GM12878 (cell line): ENCODE measurements around the gene ANO7. TPM values are rescaled to one million over a fixed set of nuclear protein-coding genes. Genes with fewer than 3 reads are reported as not detected.

ENCODE experiments used
- ATAC-seq: fragments of 200-7000 bp; cut with Tn5 transposase; 3 replicates; pipeline ENCODE4 v1.9.1; 2020; ENCODE audit warnings: mild to moderate bottlenecking, moderate library complexity
- BruUV-seq: library from RNA; stranded (reverse); fragments of 400-500 nt; replicated peaks from 2 replicates; lab custom pipeline; 2021; lab: Mats Ljungman, UMichigan
- CTCF ChIA-PET: fragments of 300-600 bp; sonication (Branson Sonifier 250); formaldehyde crosslinking; extraction: SDS; loops from one replicate; lab custom pipeline; 2021; ENCODE audit warnings: inconsistent platforms; lab: Yijun Ruan, JAX
- POLR2A ChIA-PET: fragments of 350-600 bp; formaldehyde crosslinking; extraction: SDS; loops from one replicate; lab custom pipeline; 2021; ENCODE audit warnings: inconsistent platforms; lab: Charles Lee
- RAD21 ChIA-PET: fragments of 300-600 bp; sonication (Branson Sonifier 250); formaldehyde crosslinking; loops from one replicate; lab custom pipeline; 2023; ENCODE audit warnings: antibody characterized with exemption; ENCODE audit not compliant: unreplicated experiment; lab: Charles Lee
- SMC1A ChIA-PET: fragments of 300-600 bp; sonication (Branson Sonifier 250); formaldehyde crosslinking; loops from one replicate; lab custom pipeline; 2023; ENCODE audit not compliant: unreplicated experiment, uncharacterized antibody; lab: Charles Lee
- DNase-seq: peaks from one replicate; pipeline ENCODE4 v3.0.0-alpha.2; 2011; ENCODE audit warnings: low read depth, low spot score
- FAIRE-seq: peaks from 3 replicates; lab custom pipeline; 2011; peaks lifted over from hg19 to GRCh38; lab: Jason Lieb, UNC
- H2AFZ ChIP-seq: 2 replicates; pipeline ENCODE4 v1.6.0; 2011; ENCODE audit warnings: low read depth, low read length, control low read depth; ENCODE audit not compliant: control insufficient read depth
- H3K27ac ChIP-seq: 2 replicates; pipeline ENCODE4 v1.5.1; 2011; ENCODE audit warnings: control low read depth; ENCODE audit not compliant: control insufficient read depth, insufficient read depth
- H3K27me3 ChIP-seq, 2 experiments: replicated peaks in 1 of 2; 2 replicates each; pipeline versions ENCODE4 v1.6.0 to v1.6.1; 2011; ENCODE audit warnings: low read length in 1 of 2; ENCODE audit not compliant: control insufficient read depth in 2 of 2, insufficient read depth in 2 of 2
- H3K36me3 ChIP-seq, 2 experiments: 2 replicates each; pipeline ENCODE4 v1.5.1; 2011; ENCODE audit warnings: low read length in 1 of 2; ENCODE audit not compliant: control insufficient read depth in 2 of 2, insufficient read depth in 2 of 2
- H3K4me1 ChIP-seq: 2 replicates; pipeline ENCODE4 v1.6.1; 2011; ENCODE audit warnings: mild to moderate bottlenecking, low read length, moderate library complexity, mixed read lengths; ENCODE audit not compliant: control insufficient read depth, insufficient read depth
- H3K4me2 ChIP-seq: 2 replicates; pipeline ENCODE4 v1.6.0; 2011; ENCODE audit warnings: control low read depth; ENCODE audit not compliant: control insufficient read depth, insufficient read depth
- H3K4me3 ChIP-seq: fragments of 200-600 bp; sonication (generic); 2 replicates; pipeline ENCODE4 v1.5.1; 2016
- H3K79me2 ChIP-seq: 2 replicates; pipeline ENCODE4 v1.6.0; 2011; ENCODE audit warnings: low read length; ENCODE audit not compliant: control insufficient read depth, insufficient read depth
- H3K9ac ChIP-seq: 2 replicates; pipeline ENCODE4 v1.8.0; 2011; ENCODE audit warnings: low read length, control low read depth, mixed read lengths; ENCODE audit not compliant: control insufficient read depth, insufficient read depth
- H3K9me3 ChIP-seq: replicated peaks from 3 replicates; pipeline ENCODE4 v1.5.1; 2011; ENCODE audit warnings: mild to moderate bottlenecking, low read length; ENCODE audit not compliant: control insufficient read depth, insufficient read depth
- H4K20me1 ChIP-seq: 2 replicates; pipeline ENCODE4 v1.6.0; 2011; ENCODE audit not compliant: control insufficient read depth, insufficient read depth
- BCLAF1 ChIP-seq: fragments of 450-650 bp; IDR thresholded peaks from 2 replicates; pipeline ENCODE4 v1.6.1; 2017; ENCODE audit warnings: antibody characterized with exemption, mild to moderate bottlenecking, moderate library complexity
- MTA3 ChIP-seq: IDR thresholded peaks from 2 replicates; pipeline ENCODE4 v1.6.1; 2012; ENCODE audit warnings: low read length, inconsistent platforms, borderline replicate concordance
- RAD21 ChIP-seq: IDR thresholded peaks from 2 replicates; pipeline ENCODE4 v1.6.1; 2011; ENCODE audit warnings: mild to moderate bottlenecking, low read depth, low read length, moderate library complexity; ENCODE audit not compliant: insufficient read depth
- RELA ChIP-seq: fragments of 450-650 bp; IDR thresholded peaks from 2 replicates; pipeline ENCODE4 v1.8.0; 2014; ENCODE audit warnings: borderline replicate concordance; ENCODE audit not compliant: partially characterized antibody
- USF1 ChIP-seq: IDR thresholded peaks from 2 replicates; pipeline ENCODE4 v1.6.1; 2011; ENCODE audit warnings: borderline replicate concordance, low read depth, mild to moderate bottlenecking, moderate library complexity, mixed read lengths, low read length; ENCODE audit not compliant: insufficient read depth; ENCODE audit errors: extremely low read length
- ZBTB40 ChIP-seq: fragments of 450-650 bp; IDR thresholded peaks from 2 replicates; pipeline ENCODE4 v1.6.1; 2016; ENCODE audit warnings: mild to moderate bottlenecking, moderate library complexity, borderline replicate concordance
- ZNF592 ChIP-seq: fragments of 450-650 bp; IDR thresholded peaks from 2 replicates; pipeline ENCODE4 v1.6.1; 2017; ENCODE audit warnings: mild to moderate bottlenecking, moderate library complexity
- WGBS: methylation state at CpG from one replicate; pipeline ENCODE4 v1.1.6; 2016; ENCODE audit warnings: low lambda C conversion rate; ENCODE audit not compliant: insufficient replicate concordance, insufficient coverage; ENCODE audit errors: missing lambda C conversion rate; 5-methylcytosine and 5-hydroxymethylcytosine counted together
- in situ Hi-C: fragments of 300-500 bp; cut with MboI; formaldehyde crosslinking; loops from 9 replicates; pipeline ENCODE4 v1.14.3; 2018; ENCODE audit warnings: mixed read lengths
- intact Hi-C: fragments of 100-400 bp; cut with micrococcal nuclease; formaldehyde crosslinking; loops from one replicate; pipeline ENCODE4 v1.14.2; 2022; ENCODE audit not compliant: unreplicated experiment
- polyA plus RNA-seq, 11 experiments: library from polyadenylated mRNA; depleted of rRNA in 4 of 11; unstranded in 6 of 11; stranded (reverse) in 5 of 11; fragments of >200 nt; fragmentation: Nextera tagmentation in 4 of 11; fragmentation: Illumina TruSeq in 1 of 11; extraction: Ambion mirVana in 4 of 11; extraction: Trizol in 1 of 11; gene quantifications; 1 replicate in 1 of 11; 2 replicates in 10 of 11; pipeline versions ENCODE4 v1.2.1 to v1.2.3, GENCODE V29; 2011 to 2016; ENCODE audit warnings: inconsistent platforms in 2 of 11, missing spikeins in 2 of 11, low read depth in 1 of 11
- total RNA-seq, 4 experiments: library from RNA; depleted of rRNA in 3 of 4; stranded (reverse); fragments of >200 nt in 3 of 4; fragmentation: Illumina TruSeq in 1 of 4; extraction: Trizol in 1 of 4; gene quantifications; 2 replicates each; pipeline versions ENCODE4 v1.2.1 to v1.2.3, GENCODE V29; 2013 to 2021

ANO7 gene
- total and polyA plus RNA-seq, 10 of the 15 experiments (the other 5 are each of a cell fraction or from before 2014, with no cell fraction given): 0.08 to 1.4 (median 0.44) TPM

GRCh38 chr2:241267249-241268067 lies 79.0 kb downstream of the ANO7 start (continued):
- TF ChIP-seq BCLAF1: no peak
- peak; percentile 29; the same call in 1 of the 2 replicates for TF ChIP-seq RAD21
- no peak for TF ChIP-seq RELA

GRCh38 chr2:241268306-241268705 lies 79.8 kb downstream of the ANO7 start:
- peaks cover 12% of the 10 kb centered on the region for H4K20me1 ChIP-seq
- H3K27ac ChIP-seq: no peak overlapping the region
- H3K9me3 ChIP-seq: no peaks in the 10 kb centered on the region
- ChIA-PET CTCF (interaction anchor here (1.4 kb wide), 1 partner anchor 15 kb away, joined by 5 read pairs; no protein-coding TSS in a partner anchor), RAD21 (no interaction called here), SMC1A (interaction anchor here (0.6 to 1.2 kb wide), 3 partner anchors 16 to 54 kb away, joined by 3 to 5 read pairs (median 3); no protein-coding TSS in a partner anchor), POLR2A (no interaction called here)
- intact Hi-C loops: no loop called here
- H3K9ac ChIP-seq: no peak overlapping the region
- ATAC-seq: no peak
- peaks cover 49% of the 10 kb centered on the region for H3K79me2 ChIP-seq
- no peak overlapping the region for H2AFZ ChIP-seq
- WGBS: 88% methylated on average over 7 of the region's 7 CpGs
- H3K27me3 ChIP-seq: no peaks in the 10 kb centered on the region
- no peak for FAIRE-seq
- BruUV-seq: no TSS peak
- in situ Hi-C loops: no loop called here
- H3K4me3 ChIP-seq: no peak overlapping the region
- H3K36me3 ChIP-seq: peaks cover 18 to 30% of the 10 kb centered on the region in 2 experiments
- no peak overlapping the region for H3K4me2 ChIP-seq
- DNase-seq: no peak
- H3K4me1 ChIP-seq: peaks cover 13% of the 10 kb centered on the region
- no peak for TF ChIP-seq USF1
- TF ChIP-seq MTA3: no peak
- no peak for TF ChIP-seq ZNF592
- TF ChIP-seq ZBTB40: no peak
